Trophoblast cell (in vitro differentiated cells and primary cell): ENCODE results near the gene RNF123.

Experiments used
- DNase-seq, 2 donors: peaks; one replicate each; pipeline ENCODE4 v3.0.0-alpha.2; 2016
- H2AFZ ChIP-seq: 2 replicates; pipeline ENCODE4 v1.6.1; 2013; ENCODE audit warnings: low read length, moderate library complexity, mild to moderate bottlenecking; ENCODE audit not compliant: insufficient read depth, poor library complexity
- H2AK5ac ChIP-seq: 2 replicates; pipeline ENCODE4 v1.6.1; 2013; ENCODE audit warnings: mild to moderate bottlenecking, low read length
- H2BK120ac ChIP-seq: 2 replicates; pipeline ENCODE4 v1.6.1; 2013; ENCODE audit warnings: low read length, mild to moderate bottlenecking, moderate library complexity; ENCODE audit not compliant: insufficient read depth, poor library complexity
- H2BK12ac ChIP-seq: 2 replicates; pipeline ENCODE4 v1.6.1; 2013; ENCODE audit warnings: mild to moderate bottlenecking, low read length, moderate library complexity
- H2BK5ac ChIP-seq: 2 replicates; pipeline ENCODE4 v1.6.1; 2013; ENCODE audit warnings: low read length, low read depth, moderate library complexity, mild to moderate bottlenecking; ENCODE audit not compliant: poor library complexity
- H3K14ac ChIP-seq: 2 replicates; pipeline ENCODE4 v1.6.1; 2013; ENCODE audit warnings: mild to moderate bottlenecking, low read length
- H3K18ac ChIP-seq: 2 replicates; pipeline ENCODE4 v1.6.1; 2013; ENCODE audit warnings: mild to moderate bottlenecking, low read length
- H3K23ac ChIP-seq: 2 replicates; pipeline ENCODE4 v1.6.1; 2013; ENCODE audit warnings: low read length
- H3K27ac ChIP-seq: 2 replicates; pipeline ENCODE4 v1.5.1; 2013; ENCODE audit warnings: low read depth, mild to moderate bottlenecking, inconsistent platforms, low read length, moderate library complexity
- H3K27me3 ChIP-seq: 2 replicates; pipeline ENCODE4 v1.6.1; 2013; ENCODE audit warnings: inconsistent platforms, mild to moderate bottlenecking, low read length, moderate library complexity; ENCODE audit not compliant: insufficient read depth
- H3K36me3 ChIP-seq, 2 experiments: 1 replicate in 1 of 2; 2 replicates in 1 of 2; pipeline ENCODE4 v1.6.1; 2013; ENCODE audit warnings: low read length in 2 of 2, mild to moderate bottlenecking in 2 of 2, moderate library complexity in 1 of 2; ENCODE audit not compliant: insufficient read depth in 2 of 2, control insufficient read depth in 1 of 2
- H3K4ac ChIP-seq: 2 replicates; pipeline ENCODE4 v1.6.1; 2013; ENCODE audit warnings: low read depth, mild to moderate bottlenecking, low read length, moderate library complexity
- H3K4me1 ChIP-seq, 2 experiments: 1 replicate in 1 of 2; 2 replicates in 1 of 2; pipeline ENCODE4 v1.6.1; 2013; ENCODE audit warnings: low read length in 2 of 2, mild to moderate bottlenecking in 2 of 2, moderate library complexity in 1 of 2; ENCODE audit not compliant: insufficient read depth in 2 of 2, control insufficient read depth in 1 of 2
- H3K4me2 ChIP-seq: 2 replicates; pipeline ENCODE4 v1.6.1; 2013; ENCODE audit warnings: inconsistent platforms, mild to moderate bottlenecking, low read length, moderate library complexity
- H3K4me3 ChIP-seq: 2 replicates; pipeline ENCODE4 v1.5.1; 2013; ENCODE audit warnings: mild to moderate bottlenecking, low read depth, low read length, inconsistent platforms
- H3K79me1 ChIP-seq: one replicate; pipeline ENCODE4 v1.6.1; 2013; ENCODE audit warnings: low read length
- H3K79me2 ChIP-seq: 2 replicates; pipeline ENCODE4 v1.6.1; 2013; ENCODE audit warnings: low read length, mild to moderate bottlenecking; ENCODE audit not compliant: control insufficient read depth, insufficient read depth, poor library complexity
- H3K9ac ChIP-seq: 2 replicates; pipeline ENCODE4 v1.6.1; 2013; ENCODE audit warnings: mild to moderate bottlenecking, low read length
- H3K9me3 ChIP-seq: 2 replicates; pipeline ENCODE4 v1.6.1; 2013; ENCODE audit warnings: low read depth, mild to moderate bottlenecking, control low read depth, inconsistent platforms, low read length; ENCODE audit not compliant: insufficient read depth
- H4K12ac ChIP-seq: 2 replicates; pipeline ENCODE4 v1.6.1; 2013; ENCODE audit warnings: low read depth, mild to moderate bottlenecking, low read length, moderate library complexity
- H4K8ac ChIP-seq: 2 replicates; pipeline ENCODE4 v1.6.1; 2013; ENCODE audit warnings: low read depth, mild to moderate bottlenecking, low read length, moderate library complexity
- H4K91ac ChIP-seq: one replicate; pipeline ENCODE4 v1.6.1; 2013; ENCODE audit warnings: low read depth, mild to moderate bottlenecking, low read length, moderate library complexity
- WGBS: extraction: QIAGEN DNeasy Blood & Tissue Kit; methylation state at CpG from one replicate; pipeline ENCODE4 v1.1.7; 2013; ENCODE audit warnings: missing lambda C conversion rate; ENCODE audit not compliant: insufficient read length, insufficient coverage; ENCODE audit errors: extremely low coverage; 5-methylcytosine and 5-hydroxymethylcytosine counted together

RNF123 gene

DNA sequence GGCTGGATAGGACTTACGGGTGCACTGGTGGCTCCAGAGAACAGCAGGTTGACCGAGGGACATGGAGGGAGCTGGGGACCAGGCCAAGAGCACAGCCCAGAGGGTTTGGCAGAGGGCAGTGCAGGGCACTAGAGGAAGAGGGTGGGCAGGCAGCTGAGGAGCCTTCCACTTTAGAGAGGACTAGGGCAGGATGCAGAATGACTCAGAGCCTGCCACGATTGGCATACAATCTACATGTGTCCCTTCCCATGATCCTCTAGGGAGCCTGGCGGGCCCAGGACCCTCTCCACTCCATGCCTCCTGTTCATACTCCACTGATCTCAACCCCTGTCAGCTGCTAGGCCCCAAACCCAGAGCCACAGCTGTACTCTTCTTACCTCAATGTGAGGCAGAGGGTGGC lies 29.6 kb upstream of the RNF123 start:
- Histone ChIP-seq H4K91ac (no peak overlapping the region), H3K18ac (no peak overlapping the region), H3K23ac (no peak overlapping the region), H2BK120ac (no peak overlapping the region), H2BK5ac (no peak overlapping the region), H3K4me2 (no peak overlapping the region), H3K4me3 (no peak overlapping the region), H3K4me1 (no peaks in the 10 kb centered on the region), H3K79me2 (no peaks in the 10 kb centered on the region), H2AFZ (no peak overlapping the region), H3K9ac (no peak overlapping the region), H4K12ac (no peak overlapping the region), H3K27me3 (no peaks in the 10 kb centered on the region), H2BK12ac (no peak overlapping the region), H2AK5ac (no peak overlapping the region), H4K8ac (no peak overlapping the region), H3K9me3 (peaks cover 3% of the 10 kb centered on the region), H3K4ac (no peak overlapping the region), H3K79me1 (no peaks in the 10 kb centered on the region), H3K14ac (no peak overlapping the region), H3K27ac (no peak overlapping the region), H3K36me3 (no peaks in the 10 kb centered on the region)
- DNase-seq, result no peak
- WGBS, result no CpG with 5 or more reads among the region's 4 CpGs

DNA sequence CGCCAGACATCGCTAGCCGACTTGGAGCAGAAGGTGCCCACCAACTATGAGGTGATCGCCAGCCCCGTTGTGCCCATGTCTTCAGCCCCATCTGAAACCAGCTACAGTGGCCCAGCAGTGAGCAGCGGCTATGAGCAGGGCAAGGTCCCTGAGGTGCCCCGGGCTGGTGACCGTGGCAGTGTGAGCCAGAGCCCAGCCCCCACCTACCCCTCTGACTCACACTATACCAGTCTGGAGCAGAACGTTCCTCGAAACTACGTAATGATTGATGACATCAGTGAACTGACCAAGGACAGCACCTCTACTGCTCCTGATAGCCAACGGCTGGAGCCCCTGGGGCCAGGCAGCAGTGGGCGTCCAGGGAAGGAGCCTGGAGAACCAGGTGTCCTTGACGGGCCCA lies 28.1 kb upstream of the RNF123 start:
- H3K79me1 ChIP-seq, result no peaks in the 10 kb centered on the region
- no peak overlapping the region for H4K91ac ChIP-seq
- WGBS, result no CpG with 5 or more reads among the region's 14 CpGs

DNA sequence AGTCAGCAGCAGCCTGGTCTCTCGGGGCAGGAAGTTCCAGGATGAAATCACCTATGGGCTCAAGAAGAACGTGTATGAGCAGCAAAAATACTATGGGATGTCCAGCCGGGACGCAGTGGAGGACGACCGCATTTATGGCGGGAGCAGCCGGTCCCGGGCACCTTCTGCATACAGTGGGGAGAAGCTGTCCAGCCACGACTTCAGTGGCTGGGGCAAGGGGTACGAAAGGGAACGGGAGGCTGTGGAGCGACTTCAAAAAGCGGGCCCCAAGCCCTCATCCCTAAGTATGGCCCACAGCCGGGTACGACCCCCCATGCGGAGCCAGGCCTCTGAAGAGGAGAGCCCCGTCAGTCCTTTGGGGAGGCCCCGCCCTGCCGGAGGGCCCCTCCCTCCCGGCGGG lies 27.3 kb upstream of the RNF123 start:
- Histone ChIP-seq H2BK5ac (no peak overlapping the region), H3K4me2 (no peak overlapping the region), H2BK12ac (no peak overlapping the region), H2BK120ac (no peak overlapping the region), H4K91ac (no peak overlapping the region), H3K18ac (no peak overlapping the region), H3K79me2 (no peaks in the 10 kb centered on the region), H3K9me3 (peaks cover 3% of the 10 kb centered on the region), H3K4ac (no peak overlapping the region), H2AK5ac (no peak overlapping the region), H3K79me1 (no peaks in the 10 kb centered on the region), H3K4me3 (no peak overlapping the region), H4K8ac (no peak overlapping the region), H3K14ac (no peak overlapping the region), H2AFZ (no peak overlapping the region), H3K9ac (no peak overlapping the region), H4K12ac (no peak overlapping the region), H3K27ac (no peak overlapping the region), H3K23ac (no peak overlapping the region), H3K36me3 (no peaks in the 10 kb centered on the region), H3K4me1 (no peaks in the 10 kb centered on the region), H3K27me3 (no peaks in the 10 kb centered on the region)
- DNase-seq, result no peak
- WGBS, result no CpG with 5 or more reads among the region's 22 CpGs

More for the DNA sequence above, 28.1 kb upstream of the RNF123 start:
- no peak overlapping the region for H2BK12ac ChIP-seq
- H3K14ac ChIP-seq, result no peak overlapping the region
- H3K4ac ChIP-seq, result no peak overlapping the region
- H3K9me3 ChIP-seq, result peaks cover 3% of the 10 kb centered on the region
- H3K79me2 ChIP-seq, result no peaks in the 10 kb centered on the region
- H4K8ac ChIP-seq, result no peak overlapping the region
- DNase-seq, result peak in 1 of 2 donors; percentile 21
- H2BK120ac ChIP-seq, result no peak overlapping the region
- no peak overlapping the region for H4K12ac ChIP-seq
- no peak overlapping the region for H3K9ac ChIP-seq
- no peak overlapping the region for H3K23ac ChIP-seq
- no peak overlapping the region for H3K27ac ChIP-seq
- no peak overlapping the region for H2AK5ac ChIP-seq
- no peak overlapping the region for H2AFZ ChIP-seq
- H2BK5ac ChIP-seq, result no peak overlapping the region
- H3K18ac ChIP-seq, result no peak overlapping the region
- no peaks in the 10 kb centered on the region for H3K27me3 ChIP-seq
- H3K36me3 ChIP-seq, result no peaks in the 10 kb centered on the region
- no peak overlapping the region for H3K4me2 ChIP-seq
- H3K4me3 ChIP-seq, result no peak overlapping the region
- no peaks in the 10 kb centered on the region for H3K4me1 ChIP-seq

DNA sequence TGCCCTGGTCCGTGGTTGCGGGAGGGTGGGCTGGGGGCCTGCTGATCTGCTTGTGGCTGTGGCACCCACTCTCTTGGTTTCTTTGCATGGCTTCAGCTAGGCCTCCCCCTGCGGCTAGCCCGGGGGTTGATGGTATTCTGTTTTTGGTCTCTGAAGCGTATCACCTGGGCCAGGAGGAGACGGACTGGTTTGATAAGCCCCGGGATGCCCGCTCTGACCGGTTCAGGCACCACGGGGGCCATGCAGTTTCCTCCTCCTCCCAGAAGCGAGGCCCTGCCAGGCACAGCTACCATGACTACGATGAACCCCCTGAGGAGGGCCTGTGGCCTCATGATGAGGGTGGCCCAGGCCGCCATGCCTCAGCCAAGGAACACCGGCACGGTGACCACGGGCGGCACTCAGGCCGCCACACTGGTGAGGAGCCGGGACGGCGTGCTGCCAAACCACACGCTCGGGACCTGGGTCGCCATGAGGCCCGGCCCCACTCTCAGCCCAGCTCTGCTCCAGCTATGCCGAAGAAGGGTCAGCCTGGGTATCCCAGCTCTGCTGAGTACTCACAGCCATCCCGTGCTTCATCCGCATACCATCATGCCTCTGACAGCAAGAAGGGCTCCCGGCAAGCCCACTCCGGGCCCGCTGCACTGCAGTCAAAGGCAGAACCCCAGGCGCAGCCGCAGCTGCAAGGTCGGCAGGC lies 26.5 kb upstream of the RNF123 start:
- no peak overlapping the region for H3K23ac ChIP-seq
- no peak overlapping the region for H3K14ac ChIP-seq
- no peaks in the 10 kb centered on the region for H3K36me3 ChIP-seq
- H3K4me1 ChIP-seq, result no peaks in the 10 kb centered on the region
- DNase-seq, result no peak
- no peaks in the 10 kb centered on the region for H3K27me3 ChIP-seq
- no peak overlapping the region for H4K12ac ChIP-seq
- H2AFZ ChIP-seq, result no peak overlapping the region
- H3K9me3 ChIP-seq, result peaks cover 3% of the 10 kb centered on the region
- H3K79me2 ChIP-seq, result no peaks in the 10 kb centered on the region
- H3K4me3 ChIP-seq, result no peak overlapping the region
- no peak overlapping the region for H2BK120ac ChIP-seq
- no peak overlapping the region for H4K8ac ChIP-seq
- H3K9ac ChIP-seq, result no peak overlapping the region
- H2BK12ac ChIP-seq, result no peak overlapping the region
- H2AK5ac ChIP-seq, result no peak overlapping the region
- no peak overlapping the region for H3K27ac ChIP-seq
- H3K4me2 ChIP-seq, result no peak overlapping the region
- H4K91ac ChIP-seq, result no peak overlapping the region
- H3K79me1 ChIP-seq, result no peaks in the 10 kb centered on the region
- H2BK5ac ChIP-seq, result no peak overlapping the region
- H3K4ac ChIP-seq, result no peak overlapping the region
- WGBS, result no CpG with 5 or more reads among the region's 34 CpGs
- no peak overlapping the region for H3K18ac ChIP-seq
